ENCODE results near the gene SOD2.
A peak's percentile ranks its signal among the peaks of the same experiment; 100 is the strongest.
"Not testable (repeated sequence)": the region's sequence is repeated elsewhere in the genome, so short reads cannot be mapped to it uniquely, and the experiment has no call there.

Gene SOD2

DNA sequence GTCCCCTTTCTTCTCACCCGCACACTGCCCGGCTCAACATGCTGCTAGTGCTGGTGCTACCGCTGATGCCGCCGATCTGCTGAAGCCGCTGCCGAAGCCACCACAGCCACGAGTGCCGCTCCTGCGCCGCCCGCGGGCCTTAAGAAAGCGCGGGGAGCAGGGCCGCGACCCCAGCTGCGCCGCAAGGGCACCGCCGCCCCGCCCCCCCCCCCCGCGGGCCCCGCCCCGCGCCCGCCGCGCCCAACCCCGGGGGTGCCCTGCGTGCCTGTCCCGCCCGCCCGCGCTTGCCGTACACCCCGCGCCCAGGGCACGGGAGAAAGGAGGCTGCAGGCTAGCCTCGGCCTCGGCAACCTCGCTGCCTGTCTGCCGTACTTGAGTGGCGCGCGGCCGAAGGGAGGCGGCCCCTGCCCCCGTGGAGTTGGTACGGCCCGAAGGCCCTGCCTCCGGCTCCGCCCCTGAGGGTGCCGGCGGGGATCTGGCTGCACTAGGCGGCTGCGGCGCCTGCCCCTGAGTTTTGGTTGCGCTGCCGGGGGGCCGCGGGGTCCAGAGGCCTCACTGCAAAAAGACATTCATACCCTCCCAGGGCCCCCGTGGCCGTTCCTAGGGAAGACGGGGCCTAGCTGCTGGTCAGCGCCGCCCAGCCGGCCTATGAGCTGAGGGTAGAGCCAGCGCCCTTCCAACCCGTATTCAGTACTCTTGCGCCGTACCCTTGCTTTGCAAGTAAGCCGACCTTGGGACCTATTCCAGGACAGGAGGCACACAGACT lies at the start of gene SOD2:
Gene SOD2, minus strand, starts transcription at position 114 of the 766 bp plus-strand sequence. Its CDS starts 74 bp downstream, at position 40.
- DNase-seq: peak; percentile 83

DNA sequence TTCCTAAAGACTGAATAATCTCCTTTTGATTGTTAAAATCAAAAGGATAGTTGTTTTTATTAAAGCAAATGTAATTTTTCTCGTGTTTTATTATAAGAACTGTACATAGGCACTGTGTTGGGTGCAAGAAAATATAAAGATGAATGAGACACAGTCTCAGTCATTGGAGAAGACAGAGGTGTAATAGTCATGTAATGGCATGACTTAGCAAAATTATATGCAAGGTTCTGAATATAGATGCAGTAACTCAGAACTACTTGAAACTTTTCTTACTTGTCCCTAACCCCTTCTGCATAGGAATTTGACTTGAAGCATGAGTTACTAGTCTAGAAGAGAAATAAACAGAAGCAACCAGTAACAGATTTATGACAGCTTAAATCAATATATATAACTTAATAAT lies 49.1 kb upstream of the SOD2 start:
- no peak for DNase-seq

DNA sequence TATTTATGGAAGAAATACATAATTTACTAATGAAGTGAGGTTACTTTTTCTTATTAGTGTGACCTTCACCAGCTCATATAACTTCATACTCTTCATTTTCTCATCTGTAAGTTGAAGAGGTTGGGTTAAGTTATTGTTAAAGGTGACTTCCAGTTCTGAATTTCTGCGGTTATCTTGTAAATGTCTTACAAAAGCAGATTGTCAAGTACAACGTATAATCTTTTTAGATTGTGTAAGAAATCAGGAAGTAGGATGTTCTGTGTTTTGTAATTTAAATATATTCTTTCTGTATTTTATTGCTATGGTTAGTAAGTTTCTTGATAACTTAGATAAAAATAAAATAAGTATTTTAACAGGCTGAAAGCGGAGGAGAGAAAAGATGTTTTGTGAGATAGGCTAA lies 46.3 kb upstream of the SOD2 start:
- no peak for DNase-seq

DNA sequence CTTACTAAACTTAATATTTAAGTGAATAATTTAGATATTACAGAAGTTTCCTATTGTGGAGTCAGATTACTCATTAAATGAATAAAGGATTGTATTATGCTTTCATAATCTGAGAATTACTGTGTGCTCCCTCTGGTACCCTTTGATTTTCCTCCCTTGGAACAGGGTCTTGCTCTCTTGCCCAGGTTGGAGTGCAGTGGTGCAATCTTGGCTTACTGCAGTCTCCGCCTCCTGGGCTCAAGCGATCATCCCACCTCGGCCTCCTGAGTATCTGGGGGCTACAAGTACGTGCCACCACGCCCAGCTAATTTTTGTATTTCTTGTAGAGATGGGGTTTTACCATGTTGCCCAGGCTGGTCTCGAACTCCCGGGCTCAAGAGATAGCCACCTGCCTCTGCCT lies 43.9 kb upstream of the SOD2 start:
- DNase-seq: no peak

DNA sequence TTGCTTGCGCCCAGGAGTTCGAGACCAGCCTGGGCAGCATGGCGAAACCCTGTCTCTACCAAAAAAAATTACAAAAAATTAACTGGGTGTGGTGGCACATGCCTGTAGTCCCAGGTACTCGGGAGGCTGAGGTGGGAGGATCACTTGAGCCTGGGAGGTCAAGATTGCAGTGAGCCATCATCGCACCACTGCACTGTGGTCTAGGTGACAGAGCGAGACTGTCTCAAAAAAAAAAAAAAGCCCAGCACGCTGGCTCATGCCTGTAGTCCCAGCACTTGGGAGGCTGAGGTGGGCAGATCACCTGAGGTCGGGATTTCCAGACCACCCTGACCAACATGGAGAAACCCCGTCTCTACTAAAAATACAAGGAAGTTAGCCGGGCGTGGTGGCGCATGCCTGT lies 40.4 kb upstream of the SOD2 start:
- DNase-seq: not testable (repeated sequence)

DNA sequence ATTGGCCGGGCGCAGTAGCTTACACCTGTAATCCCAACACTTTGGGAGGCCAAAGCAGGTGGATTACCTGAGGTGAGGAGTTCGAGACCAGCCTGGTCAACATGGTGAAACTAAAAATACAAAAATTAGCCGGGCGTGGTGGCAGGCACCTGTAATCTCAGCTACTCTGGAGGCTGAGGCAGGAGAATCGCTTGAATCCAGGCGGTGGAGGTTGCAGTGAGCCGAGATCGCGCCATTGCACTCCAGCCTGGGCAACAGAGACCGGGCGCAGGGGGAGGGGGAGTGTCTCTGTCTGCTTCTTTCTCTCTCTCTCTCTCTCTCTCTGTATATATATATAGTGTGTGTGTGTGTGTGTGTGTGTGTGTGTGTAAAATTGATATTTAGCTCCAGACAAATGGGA lies 39.5 kb upstream of the SOD2 start:
- DNase-seq: not testable (repeated sequence)

DNA sequence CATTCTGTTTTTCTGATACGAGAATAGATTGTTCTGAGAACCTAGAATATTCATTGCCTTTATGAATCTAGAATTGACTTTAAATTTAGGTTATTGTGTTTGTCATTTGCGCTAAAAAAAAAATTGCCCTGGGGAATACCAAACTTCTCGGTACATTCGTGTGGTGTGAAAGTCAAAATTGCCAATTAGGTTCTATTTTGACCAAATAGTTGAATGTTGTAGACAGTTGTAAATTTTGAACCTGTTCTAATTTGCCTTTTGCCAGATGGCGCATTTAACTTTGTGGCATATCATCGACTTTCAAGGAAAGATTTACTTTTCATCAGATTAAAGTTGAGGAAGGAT lies 37.3 kb upstream of the SOD2 start:
- DNase-seq: no peak

DNA sequence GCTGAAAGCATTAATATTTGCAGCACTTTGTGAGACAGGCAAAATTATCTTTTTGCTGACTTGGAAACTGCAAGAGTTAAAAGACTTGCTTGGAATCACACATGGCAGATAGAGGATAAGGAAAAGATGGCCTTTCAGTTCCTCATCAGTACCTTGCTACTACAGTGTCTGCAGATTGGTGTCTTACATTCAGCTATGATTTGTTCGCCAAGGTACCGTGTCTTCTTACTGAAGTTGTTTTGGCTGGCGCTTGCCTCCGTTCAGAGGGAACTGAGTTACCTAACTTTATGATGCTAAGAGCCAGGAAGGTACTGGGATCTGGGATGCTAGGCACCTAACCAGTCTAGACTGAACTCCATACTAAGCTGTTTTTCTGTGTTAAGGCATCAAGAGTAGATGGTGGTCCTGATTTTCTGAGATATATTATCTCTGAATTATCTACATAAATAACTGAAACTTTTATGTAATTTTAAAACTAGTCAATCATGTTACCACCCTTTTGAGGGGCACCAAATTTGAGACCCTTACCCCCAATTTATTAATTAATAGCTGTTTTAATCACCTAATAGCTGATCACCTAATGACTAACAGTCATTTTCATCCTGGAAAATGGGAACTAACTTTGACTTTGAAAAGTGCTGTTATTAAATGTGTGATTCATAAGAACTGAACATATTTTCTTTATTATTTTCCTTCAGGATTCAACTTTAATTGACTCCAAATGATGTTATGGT lies 36.7 kb upstream of the SOD2 start:
- DNase-seq: no peak

DNA sequence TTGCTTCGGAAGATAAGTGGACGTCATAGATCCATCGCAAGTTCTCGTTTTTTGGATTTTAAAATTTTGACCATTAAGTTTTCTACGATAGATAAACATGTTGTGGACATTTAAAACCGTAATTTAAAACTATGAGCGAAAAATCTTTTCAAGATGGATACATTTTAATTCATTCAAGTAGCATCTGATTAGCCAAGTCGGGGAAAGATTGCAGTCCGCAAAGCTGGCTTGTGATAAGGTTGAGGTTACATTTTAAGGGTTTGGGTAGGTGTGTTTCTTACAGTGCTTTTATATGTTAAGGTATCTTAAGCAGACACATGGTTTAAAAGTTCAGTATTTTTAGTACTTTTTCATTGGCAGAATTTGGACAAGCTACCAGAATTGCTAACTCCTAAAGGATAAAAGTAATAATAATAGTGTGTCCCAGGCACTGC lies 35.5 kb upstream of the SOD2 start:
- DNase-seq: no peak

DNA sequence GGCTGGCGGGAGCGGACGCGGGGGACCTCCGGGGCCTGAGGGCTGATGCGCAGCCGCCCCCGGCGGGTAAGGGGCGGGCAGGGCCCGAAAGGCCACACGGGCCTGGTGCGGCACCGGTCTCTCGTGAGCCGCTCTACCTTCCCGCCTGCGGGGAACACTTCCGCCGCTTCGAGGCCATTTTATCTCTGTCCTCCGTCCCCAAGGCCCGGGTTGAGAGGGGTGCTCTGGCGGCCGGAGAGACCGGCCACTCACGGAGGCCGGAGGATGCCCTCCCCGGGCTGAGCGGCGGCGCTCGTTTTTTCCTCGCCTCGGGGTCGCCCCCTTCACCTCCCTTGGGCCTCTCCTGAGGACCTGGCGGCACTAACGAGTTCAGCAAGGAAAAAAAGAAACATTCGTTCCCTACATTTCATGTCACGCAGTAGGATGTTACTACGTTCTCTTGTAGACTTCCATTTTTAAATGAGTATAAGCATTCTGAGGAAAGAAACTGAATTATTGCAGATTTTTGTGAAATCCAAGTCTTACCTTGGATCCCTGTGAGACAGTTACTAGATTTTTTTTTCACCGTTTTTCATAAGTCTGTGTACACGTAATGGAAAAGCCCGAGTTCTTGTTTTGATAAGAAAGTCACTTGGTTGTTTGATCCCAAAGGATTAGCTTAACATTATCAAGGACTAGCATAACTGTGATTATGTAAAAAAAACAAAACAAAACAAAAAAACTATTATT lies 34.8 kb upstream of the SOD2 start:
- no peak for DNase-seq

DNA sequence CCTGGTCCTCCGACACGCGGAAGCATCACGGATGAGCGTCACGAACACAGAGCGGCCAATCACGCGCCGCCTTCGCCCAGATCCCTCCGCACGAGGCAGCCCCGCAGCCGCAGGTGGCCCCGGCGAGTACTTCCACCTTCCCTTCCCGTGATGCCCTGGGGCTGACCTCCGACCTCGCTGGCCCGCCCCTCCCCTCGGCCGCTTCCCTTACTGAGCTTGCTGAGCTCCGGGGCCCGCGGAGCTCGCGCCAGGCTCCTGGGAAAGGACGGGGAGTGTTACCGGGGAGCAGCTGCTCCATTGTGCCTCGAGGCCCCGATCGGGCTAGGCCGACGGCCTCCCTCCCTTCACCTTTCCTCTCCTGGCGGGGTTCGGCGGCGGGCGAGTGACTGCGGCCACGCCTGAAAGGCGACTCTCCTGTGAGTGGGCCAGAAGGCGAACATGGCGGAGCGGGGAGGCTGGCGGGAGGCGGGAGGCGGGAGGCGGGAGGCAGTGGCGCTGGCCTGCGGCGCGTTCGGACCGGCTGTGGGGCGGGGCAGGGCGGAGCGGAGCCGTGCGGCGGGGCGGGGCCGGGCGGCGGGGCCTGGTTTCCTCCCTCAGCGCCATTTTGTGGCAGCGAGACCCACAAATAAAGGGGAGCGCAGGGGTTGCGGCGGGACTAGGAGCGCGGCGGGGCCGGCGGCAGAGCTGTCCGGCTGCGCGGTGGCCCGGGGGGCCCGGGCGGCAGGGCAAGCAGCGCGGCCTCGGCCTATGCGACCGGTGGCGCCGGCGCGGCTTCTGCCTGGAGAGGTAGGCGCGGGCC lies 34.1 kb upstream of the SOD2 start, which contains the start of gene WTAP:
Gene WTAP, plus strand, starts transcription at position 589 of the 799 bp plus-strand sequence. CDS start 8,760 bp downstream, outside the sequence.
- DNase-seq: peak; percentile 97

DNA sequence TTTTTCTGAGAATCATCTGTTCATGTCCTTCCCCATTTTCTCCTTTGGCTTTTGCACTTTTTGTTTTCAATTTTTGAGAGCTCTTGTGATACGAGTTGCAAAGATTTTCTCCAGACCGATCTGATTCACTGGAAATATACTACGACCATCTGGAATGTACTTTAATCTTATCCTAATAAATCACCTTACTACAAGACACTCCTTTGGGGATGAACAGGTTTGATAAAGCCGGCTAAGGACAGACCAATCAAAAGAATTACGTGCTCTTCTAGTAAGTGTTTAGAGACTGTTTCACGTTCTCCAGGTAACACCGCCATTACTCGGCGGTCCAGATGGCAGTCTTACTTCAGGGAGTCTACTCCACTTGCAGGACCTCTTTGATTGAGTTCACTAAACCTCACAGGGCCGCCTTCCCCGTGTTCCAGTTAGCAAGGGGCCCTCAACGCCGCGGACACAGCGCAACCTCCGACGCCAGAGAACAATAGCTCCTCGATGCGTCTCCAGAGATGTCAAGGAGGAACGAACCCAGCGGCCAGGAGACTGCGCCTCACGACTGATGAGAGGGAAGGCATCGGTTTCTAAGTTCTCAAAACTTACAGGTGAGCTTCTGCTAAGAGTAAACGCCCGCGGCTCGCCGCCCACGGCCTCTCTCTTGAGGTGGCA lies 33.3 kb upstream of the SOD2 start:
- no peak for DNase-seq

DNA sequence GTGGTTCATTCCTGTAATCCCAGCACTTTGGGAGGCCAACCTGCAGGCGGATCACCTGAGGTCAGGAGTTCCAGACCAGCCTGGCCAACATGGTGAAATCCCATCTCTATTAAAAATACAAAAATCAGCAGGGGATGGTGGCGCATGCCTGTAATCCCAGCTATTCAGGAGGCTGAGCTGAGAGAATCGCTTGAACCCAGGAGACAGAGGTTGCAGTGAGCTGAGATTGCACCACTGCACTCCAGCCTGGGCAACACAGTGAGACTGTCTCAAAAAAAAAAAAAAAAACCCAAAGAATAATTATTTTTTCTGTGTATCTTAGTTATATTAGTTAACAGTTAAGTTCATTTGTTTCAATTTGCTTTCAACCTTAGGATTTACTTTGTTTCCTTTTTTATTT lies 32.2 kb upstream of the SOD2 start:
- not testable (repeated sequence) for DNase-seq

DNA sequence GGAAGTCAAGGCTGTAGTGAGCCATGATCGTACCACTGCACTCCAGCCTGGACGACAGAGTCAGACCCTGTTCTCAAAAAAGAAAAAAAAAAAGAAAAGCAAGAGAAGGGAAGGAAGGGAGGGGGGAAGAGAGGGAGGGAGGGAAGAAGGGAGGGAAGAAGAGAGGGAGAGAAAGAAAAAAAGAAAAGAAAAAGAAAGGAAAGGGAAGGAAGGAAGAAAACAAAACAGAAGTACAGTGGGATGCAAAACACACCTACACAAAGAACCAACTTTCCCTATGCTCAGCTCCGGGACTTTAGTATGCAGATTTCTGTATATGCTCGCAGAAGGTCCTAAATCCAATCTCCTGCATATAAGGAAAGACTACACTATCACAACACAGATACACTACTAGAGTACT lies 31.7 kb upstream of the SOD2 start:
- DNase-seq: no peak

DNA sequence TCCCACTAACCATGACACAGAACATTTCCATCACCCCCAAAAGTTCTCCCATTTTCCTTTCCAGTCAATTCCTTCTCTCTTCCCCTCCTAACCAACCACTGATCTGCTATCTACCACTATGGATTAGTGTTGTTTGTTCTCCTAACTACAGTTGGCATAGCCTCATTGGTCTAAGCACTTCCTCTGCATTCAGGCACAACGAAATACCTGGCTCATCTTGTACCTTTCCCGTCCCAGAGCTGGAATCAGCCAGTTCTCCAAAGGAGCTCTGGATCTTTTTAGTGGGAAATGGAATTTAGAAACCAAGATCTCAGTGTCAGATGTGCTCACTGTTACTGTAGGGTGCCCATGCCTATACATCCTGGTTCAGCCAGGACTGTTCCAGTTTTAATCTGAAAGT lies 30.2 kb upstream of the SOD2 start:
- no peak for DNase-seq

DNA sequence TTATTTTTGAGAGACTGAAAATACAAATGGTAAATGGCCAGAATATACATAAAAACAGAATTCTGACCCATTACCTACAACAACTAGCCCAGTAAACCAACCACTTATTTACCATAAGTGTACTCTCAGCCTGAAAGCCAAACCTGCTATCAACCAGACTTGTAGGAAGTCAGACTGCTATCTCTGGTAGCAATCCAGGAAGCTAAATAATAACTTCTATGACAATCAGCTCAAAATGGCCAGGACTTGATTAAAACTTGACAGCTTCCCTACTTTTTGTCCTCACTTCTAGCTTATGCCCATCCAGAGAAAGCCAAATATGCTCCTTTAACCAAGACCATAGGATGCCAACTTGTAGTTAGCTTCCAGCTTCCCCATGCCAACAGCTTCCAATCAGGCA lies 29.6 kb upstream of the SOD2 start:
- DNase-seq: no peak

DNA sequence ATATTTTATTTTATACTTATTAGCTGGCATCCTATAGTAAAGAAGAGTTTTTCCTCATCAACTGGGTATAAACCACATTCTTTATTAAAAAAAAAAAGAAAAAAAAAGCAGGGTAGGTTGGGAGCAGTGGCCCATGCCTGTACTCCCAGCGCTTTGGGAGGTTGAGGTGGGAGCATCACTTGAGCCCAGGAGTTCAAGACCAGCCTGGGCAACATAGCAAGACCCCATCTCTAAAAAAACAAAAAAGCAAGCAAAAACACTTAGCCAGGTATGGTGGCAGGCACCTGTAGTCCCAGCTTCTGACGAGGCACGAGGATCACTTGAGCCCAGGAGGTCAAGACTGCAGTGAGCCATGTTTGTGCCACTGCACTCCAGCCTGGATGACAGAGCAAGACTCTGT lies 28.9 kb upstream of the SOD2 start:
- not testable (repeated sequence) for DNase-seq

DNA sequence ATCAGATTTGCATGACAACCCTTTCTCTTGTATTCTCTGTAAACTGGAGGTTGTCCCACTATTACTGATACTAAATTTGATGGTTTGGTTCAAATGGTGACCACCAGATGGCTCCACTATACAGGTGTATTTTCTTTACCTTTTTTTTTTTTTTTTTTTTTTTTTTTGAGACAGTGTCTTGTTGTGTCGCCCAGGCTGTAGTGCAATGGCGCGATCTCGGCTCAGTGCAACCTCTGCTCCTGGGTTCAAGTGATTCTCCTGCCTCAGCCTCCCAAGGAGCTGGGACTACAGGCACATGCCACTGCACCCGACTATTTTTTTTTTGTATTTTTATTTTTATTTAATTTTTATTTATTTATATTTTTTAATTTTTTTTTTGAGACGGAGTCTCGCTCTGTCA lies 27.7 kb upstream of the SOD2 start:
- peak; percentile 60 for DNase-seq

DNA sequence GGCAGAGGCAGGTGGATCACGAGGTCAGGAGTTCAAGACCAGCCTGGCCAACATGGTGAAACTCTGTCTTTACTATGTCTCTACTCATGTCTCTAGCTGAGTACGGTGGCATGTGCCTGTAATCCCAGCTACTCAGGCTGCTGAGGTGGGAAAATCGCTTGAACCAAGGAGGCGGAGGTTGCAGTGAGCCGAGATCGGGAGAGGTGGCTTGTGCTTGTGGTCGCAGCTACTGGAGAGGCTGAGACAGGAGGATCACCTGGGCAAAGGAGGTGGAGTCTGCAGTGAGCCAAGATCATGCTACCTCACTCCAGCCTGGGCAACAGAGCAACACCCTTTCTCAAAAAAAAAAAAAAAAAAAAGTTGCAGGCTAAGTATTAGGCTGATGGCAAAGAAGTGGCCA lies 26.2 kb upstream of the SOD2 start:
- no peak for DNase-seq

DNA sequence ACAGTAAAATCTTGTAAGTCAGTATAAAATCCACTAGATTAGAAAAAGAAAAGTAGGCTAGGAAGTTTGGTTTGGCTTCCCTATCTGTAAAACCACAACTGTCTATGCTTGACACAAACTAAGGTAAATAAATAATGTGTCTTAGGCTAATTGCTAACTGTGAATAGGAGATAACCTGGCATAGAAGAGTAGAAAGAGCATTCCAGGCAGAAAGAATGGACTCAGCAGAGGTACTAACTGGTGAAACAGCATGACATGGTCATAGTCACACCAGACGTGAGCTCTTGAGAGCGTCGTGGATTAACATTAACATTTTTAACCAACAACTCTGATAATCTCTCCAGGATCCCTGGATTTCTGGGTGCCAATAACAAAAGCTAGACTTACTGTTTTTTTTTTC lies 25.6 kb upstream of the SOD2 start:
- DNase-seq: no peak

DNA sequence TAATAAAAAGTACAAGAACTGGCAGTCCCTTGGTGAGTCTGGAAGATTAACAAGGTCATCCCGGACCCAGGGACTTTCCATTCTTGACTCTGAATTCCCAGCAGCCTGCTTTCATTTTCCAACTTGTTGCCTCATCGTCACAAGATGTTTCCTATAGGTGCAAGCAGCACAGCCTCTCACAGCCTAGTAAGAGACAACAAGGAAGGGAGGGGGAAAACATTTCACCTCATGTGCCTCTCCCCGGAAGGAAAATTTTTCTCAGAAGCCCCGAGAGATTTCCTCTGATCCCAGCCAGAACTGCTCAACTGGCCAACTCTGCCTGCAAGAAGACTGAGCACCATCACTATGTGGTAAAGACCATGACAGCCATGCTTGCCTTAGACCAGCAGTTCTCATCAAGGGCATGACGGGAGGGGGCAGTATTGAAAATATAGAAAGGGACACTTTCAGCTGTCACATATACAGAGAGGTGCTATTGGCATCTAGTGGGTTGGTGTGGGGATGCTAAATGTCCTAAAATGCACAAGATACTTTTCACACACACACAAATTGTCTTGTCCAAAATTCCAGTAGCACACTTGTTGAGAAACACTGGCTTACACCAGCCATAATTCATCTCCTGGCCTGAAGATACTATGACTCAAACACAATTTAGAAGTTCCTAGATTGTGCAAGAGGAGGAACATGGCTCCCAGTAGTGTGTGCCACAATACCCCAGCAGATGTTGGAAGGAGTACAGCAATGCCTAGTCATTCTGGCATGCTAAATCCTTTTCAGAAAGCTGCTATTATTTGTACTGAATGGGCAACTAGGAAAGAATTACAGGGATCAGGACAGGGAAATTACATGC lies 23.4 kb upstream of the SOD2 start:
- no peak for DNase-seq

Measured in central memory CD4-positive, alpha-beta T cell (primary cell).